Adrenal gland (tissue), 12 donors: ENCODE measurements around the gene SLC9A5. TPM values are rescaled to one million over a fixed set of nuclear protein-coding genes. Genes with fewer than 3 reads are reported as not detected.

Experiments
- DNase-seq, 7 donors: peaks; one replicate each; pipeline ENCODE4 v3.0.0-alpha.2; 2019 to 2020
- H3K27ac ChIP-seq, 5 donors: fragments of 200-600 bp; sonication (generic) in 4 of 5; 1 replicate in 3 of 5; 2 replicates in 2 of 5; pipeline versions ENCODE4 v1.5.1 to v1.8.0; 2016 to 2020; ENCODE audit warnings: mild to moderate bottlenecking in 1 of 5
- H3K27me3 ChIP-seq: fragments of 200-600 bp; 2 replicates; pipeline ENCODE4 v1.8.0; 2021
- H3K36me3 ChIP-seq, 2 donors: fragments of 200-600 bp; replicated peaks in 1 of 2; 1 replicate in 1 of 2; 2 replicates in 1 of 2; pipeline versions ENCODE4 v1.5.1 to v1.8.0; 2018 to 2022
- H3K4me1 ChIP-seq, 2 donors: fragments of 200-600 bp; replicated peaks in 1 of 2; 1 replicate in 1 of 2; 2 replicates in 1 of 2; pipeline versions ENCODE4 v1.5.1 to v1.8.0; 2018 to 2021
- H3K4me3 ChIP-seq, 4 donors: fragments of 200-600 bp; sonication (generic) in 3 of 4; one replicate each; pipeline ENCODE4 v1.5.1; 2016 to 2018
- H3K9me3 ChIP-seq, 3 donors: fragments of 200-600 bp; sonication (generic) in 1 of 3; replicated peaks in 1 of 3; 1 replicate in 2 of 3; 2 replicates in 1 of 3; pipeline versions ENCODE4 v1.5.1 to v1.8.0; 2016 to 2021
- POLR2A ChIP-seq, 2 donors: fragments of 450-650 bp; IDR thresholded peaks; one replicate each; pipeline ENCODE4 v1.6.1; 2017; ENCODE audit warnings: antibody characterized with exemption in 2 of 2, mild to moderate bottlenecking in 2 of 2, moderate library complexity in 1 of 2
- WGBS, 4 donors: extraction: QIAGEN DNeasy Blood & Tissue Kit in 2 of 4; methylation state at CpG; one replicate each; pipeline versions ENCODE4 v1.1.5 to v1.1.7; 2013 to 2017; 5-methylcytosine and 5-hydroxymethylcytosine counted together
- intact Hi-C, 2 donors: fragments of 100-400 bp; cut with DNase I; formaldehyde crosslinking; loops; one replicate each; pipeline versions ENCODE4 v1.14.1 to v1.15.0; 2022 to 2023
- polyA plus RNA-seq, 3 donors: library from polyadenylated mRNA; stranded (reverse); fragments of 200-250 nt in 2 of 3; fragments of 350-450 nt in 1 of 3; fragmentation: Illumina TruSeq in 1 of 3; extraction: RNeasy Lipid Tissue Mini Kit (QIAGEN cat#74804) in 1 of 3; gene quantifications; one replicate each; pipeline ENCODE4 v1.2.3, GENCODE V29; 2013 to 2014
- total RNA-seq, 9 donors: library from RNA; depleted of rRNA in 4 of 9; stranded (reverse); fragments of >200 nt in 4 of 9; fragments of 120-200 nt in 1 of 9; fragmentation: NEBNext Ultra II Directional in 1 of 9; extraction: Animal tissue kit (Norgen Biotek cat#: 25700) in 1 of 9; gene quantifications; one replicate each; pipeline versions ENCODE4 v1.1.0 to v1.2.4, GENCODE V29; 2013 to 2023
- TF ChIP-seq, protein P1 (sequence below), 6 experiments: fragments of 450-650 bp in 4 of 6; fragments of 200-600 bp in 2 of 6; sonication (generic) in 1 of 6; IDR thresholded peaks; 1 replicate in 5 of 6; 2 replicates in 1 of 6; pipeline versions ENCODE4 v1.5.1 to v1.8.0; 2016 to 2021; ENCODE audit warnings: antibody characterized with exemption in 6 of 6, mild to moderate bottlenecking in 2 of 6, moderate library complexity in 1 of 6
- donor health status: healthy with polysubstance abuse.
- donor health status: Bipolar disorder and iron deficiency.
- donor health status: DM: yes; HTN: yes; CAD: no.
- donor health status: DM: no; HTN: no; CAD: no.
- donor health status: DM: no; HTN: no; CAD: no.
- donor health status: DM: yes; HTN: yes; CAD: no.

The SLC9A5 gene
- total and polyA plus RNA-seq, 12 donors, result 0.09 to 2.8 (median 0.83) TPM; not detected in 1

DNA sequence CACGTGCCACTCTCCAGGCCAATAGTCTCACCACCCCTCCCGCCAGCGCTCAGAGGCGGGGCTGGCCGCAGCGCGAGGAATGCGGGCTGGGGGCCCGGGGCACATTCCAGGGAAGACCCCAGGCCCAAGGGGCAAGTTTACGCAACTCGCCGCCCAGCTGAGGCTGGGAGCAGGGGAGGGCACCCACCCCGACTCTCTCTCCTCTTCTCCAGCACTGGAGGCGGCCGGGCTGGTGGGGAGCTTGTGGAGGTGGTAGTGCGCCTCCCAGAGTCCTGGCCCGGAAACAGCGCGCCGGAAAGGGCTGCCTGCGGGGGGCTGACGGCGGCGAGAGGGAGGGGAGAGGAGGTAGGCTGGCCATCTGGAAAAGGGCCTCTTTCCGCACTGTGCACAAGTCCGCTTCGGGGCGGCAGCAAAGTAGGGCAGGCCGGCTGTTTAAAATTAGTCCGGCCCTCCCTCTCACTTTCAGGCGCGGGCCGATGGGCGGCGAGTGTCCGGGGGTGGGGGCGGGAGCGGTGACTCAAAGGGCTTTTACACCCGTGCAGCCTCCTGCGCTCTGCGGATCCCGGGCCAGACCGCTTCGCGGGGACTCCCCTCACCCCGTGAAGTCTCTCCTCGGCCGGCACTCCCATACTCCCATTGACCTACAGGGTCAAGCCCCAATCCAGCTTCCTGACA is 2.6 kb upstream of the SLC9A5 start:
- H3K27ac ChIP-seq, result peak overlapping the region; percentile 83 to 94 (median 85)
- no peaks in the 10 kb centered on the region for H3K36me3 ChIP-seq
- intact Hi-C loops, result no loop called here
- 0 to 1% (median 0%) methylated on average over 2 to 48 of the region's 48 CpGs for WGBS, 4 donors
- H3K9me3 ChIP-seq, result no peaks in the 10 kb centered on the region
- peak; percentile 83 to 94 (median 85) for DNase-seq
- H3K27me3 ChIP-seq, result peaks cover 5% of the 10 kb centered on the region
- H3K4me3 ChIP-seq, result peak overlapping the region; percentile 62 to 89 (median 84)
- H3K4me1 ChIP-seq, result peaks cover 56 to 64% of the 10 kb centered on the region in 2 donors
- TF ChIP-seq, protein P1, sequence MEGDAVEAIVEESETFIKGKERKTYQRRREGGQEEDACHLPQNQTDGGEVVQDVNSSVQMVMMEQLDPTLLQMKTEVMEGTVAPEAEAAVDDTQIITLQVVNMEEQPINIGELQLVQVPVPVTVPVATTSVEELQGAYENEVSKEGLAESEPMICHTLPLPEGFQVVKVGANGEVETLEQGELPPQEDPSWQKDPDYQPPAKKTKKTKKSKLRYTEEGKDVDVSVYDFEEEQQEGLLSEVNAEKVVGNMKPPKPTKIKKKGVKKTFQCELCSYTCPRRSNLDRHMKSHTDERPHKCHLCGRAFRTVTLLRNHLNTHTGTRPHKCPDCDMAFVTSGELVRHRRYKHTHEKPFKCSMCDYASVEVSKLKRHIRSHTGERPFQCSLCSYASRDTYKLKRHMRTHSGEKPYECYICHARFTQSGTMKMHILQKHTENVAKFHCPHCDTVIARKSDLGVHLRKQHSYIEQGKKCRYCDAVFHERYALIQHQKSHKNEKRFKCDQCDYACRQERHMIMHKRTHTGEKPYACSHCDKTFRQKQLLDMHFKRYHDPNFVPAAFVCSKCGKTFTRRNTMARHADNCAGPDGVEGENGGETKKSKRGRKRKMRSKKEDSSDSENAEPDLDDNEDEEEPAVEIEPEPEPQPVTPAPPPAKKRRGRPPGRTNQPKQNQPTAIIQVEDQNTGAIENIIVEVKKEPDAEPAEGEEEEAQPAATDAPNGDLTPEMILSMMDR (IDR thresholded peaks at IDR 0.05), result peak in 5 of 6 experiments; percentile 25 to 55 (median 37)
- peak; percentile 47 to 64 for TF ChIP-seq POLR2A (IDR thresholded peaks at IDR 0.05)

DNA sequence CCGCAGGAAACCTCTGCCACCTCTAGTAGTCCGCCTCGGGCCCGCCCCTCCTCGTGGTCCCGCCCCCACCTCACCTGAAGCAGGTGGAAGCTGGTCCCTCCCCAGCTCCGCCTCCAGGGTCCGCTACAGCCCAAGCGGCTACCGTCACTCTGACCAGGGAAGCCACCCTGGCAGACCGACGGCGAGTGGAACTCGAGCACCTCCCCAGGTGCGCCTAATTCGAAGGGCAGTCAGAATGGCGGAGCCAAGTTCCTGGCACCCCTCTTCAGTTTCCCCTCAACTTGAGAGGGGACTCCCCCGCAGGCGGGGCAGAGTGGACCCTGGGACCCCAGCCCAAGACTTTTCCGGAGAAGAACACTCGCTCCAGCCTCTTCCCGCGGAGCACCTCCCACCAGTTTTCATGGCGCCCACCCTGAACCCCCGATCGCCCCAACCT is 2.0 kb upstream of the SLC9A5 start:
- peak in 5 of 7 donors; percentile 52 to 74 (median 70) for DNase-seq
- Histone ChIP-seq H3K36me3 (no peaks in the 10 kb centered on the region), H3K27ac (peak overlapping the region; percentile 83 to 94 (median 85)), H3K27me3 (peaks cover 5% of the 10 kb centered on the region), H3K4me1 (peaks cover 50 to 58% of the 10 kb centered on the region in 2 donors), H3K9me3 (no peaks in the 10 kb centered on the region), H3K4me3 (peak overlapping the region; percentile 62 to 89 (median 84))
- TF ChIP-seq POLR2A (IDR thresholded peaks at IDR 0.05), result no peak
- TF ChIP-seq, protein P1 (IDR thresholded peaks at IDR 0.05), result no peak
- WGBS, 4 donors, result 0 to 1% (median 0%) methylated on average over 12 to 26 of the region's 26 CpGs; no CpG with 5 or more reads in 1 of the 4 donors
- intact Hi-C loops, result no loop called here

GRCh38 chr16:67247192-67248072 is 1.3 kb upstream of the SLC9A5 start, which contains the start of gene FHOD1:
Gene FHOD1, minus strand, starts transcription at chr16:67247481. Its CDS starts 71 bp downstream, at chr16:67247410.
- peak; percentile 89 to 98 for TF ChIP-seq POLR2A (IDR thresholded peaks at IDR 0.05)
- TF ChIP-seq, protein P1 (IDR thresholded peaks at IDR 0.05), result peak in 1 of 6 experiments; percentile 33
- peaks cover 44 to 51% of the 10 kb centered on the region in 2 donors for H3K4me1 ChIP-seq
- 0 to 1% (median 0%) methylated on average over 31 to 60 of the region's 60 CpGs for WGBS, 4 donors
- no peaks in the 10 kb centered on the region for H3K36me3 ChIP-seq
- H3K4me3 ChIP-seq, result peak within 1 kb of the TSS; percentile 62 to 89 (median 84)
- intact Hi-C loops, result no loop called here
- peak; percentile 97 to 99 (median 98) for DNase-seq
- H3K9me3 ChIP-seq, result no peaks in the 10 kb centered on the region
- peaks cover 5% of the 10 kb centered on the region for H3K27me3 ChIP-seq
- peak within 1 kb of the TSS; percentile 83 to 94 (median 85) for H3K27ac ChIP-seq

GRCh38 chr16:67248073-67248400 is 742 bp upstream of the SLC9A5 start:
- Histone ChIP-seq H3K4me3 (peak overlapping the region in 2 of 4 donors; percentile 18 to 89), H3K36me3 (no peaks in the 10 kb centered on the region), H3K9me3 (no peaks in the 10 kb centered on the region), H3K4me1 (peaks cover 40 to 45% of the 10 kb centered on the region in 2 donors), H3K27ac (no peak overlapping the region), H3K27me3 (peaks cover 5% of the 10 kb centered on the region)
- DNase-seq, result peak in 1 of 7 donors; percentile 6
- 10 to 12% (median 11%) methylated on average over 6 to 7 of the region's 7 CpGs for WGBS, 4 donors
- no peak for TF ChIP-seq POLR2A (IDR thresholded peaks at IDR 0.05)
- TF ChIP-seq, protein P1 (IDR thresholded peaks at IDR 0.05), result no peak
- intact Hi-C loops, result no loop called here
